Superior temporal gyrus (tissue), 1 donor: ENCODE results near the gene JARID2.
A peak's percentile ranks its signal among the peaks of the same experiment; 100 is the strongest.

ENCODE experiments used
- DNase-seq: peaks from one replicate; pipeline ENCODE4 v3.0.0-alpha.2; 2016; ENCODE audit errors: extremely low spot score

Gene JARID2

GRCh38 chr6:15264412-15264811, 18.5 kb downstream of the JARID2 start:
- DNase-seq, result no peak

GRCh38 chr6:15264902-15265761, 19.3 kb downstream of the JARID2 start:
- DNase-seq, result peak; percentile 92

- peak; percentile 57 for DNase-seq
These were observed 19.9 kb downstream of the JARID2 start for GRCh38 chr6:15265787-15266186.

GRCh38 chr6:15266423-15266996, 20.6 kb downstream of the JARID2 start:
- peak; percentile 57 for DNase-seq

DNA sequence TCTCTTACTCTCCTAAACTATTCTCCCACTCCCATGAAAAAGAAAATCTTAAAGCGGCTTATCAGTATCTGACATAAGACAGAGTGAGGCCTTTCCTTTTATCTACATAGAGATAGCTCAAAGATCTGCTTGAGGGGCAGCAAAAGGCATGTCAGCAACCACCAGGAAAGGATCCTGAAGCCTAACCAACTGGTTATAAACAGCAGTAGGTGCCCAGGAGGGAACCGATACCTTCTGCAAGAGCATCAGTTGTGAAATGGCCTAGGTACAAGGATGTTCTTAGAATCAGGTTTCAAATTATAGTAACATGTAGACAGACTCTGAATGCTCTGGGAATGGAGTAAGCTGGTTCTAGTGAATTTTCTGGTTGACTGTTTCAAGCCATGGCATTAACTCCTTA, 21.4 kb downstream of the JARID2 start:
- no peak for DNase-seq

GRCh38 chr6:15268137-15268908, 22.5 kb downstream of the JARID2 start:
- DNase-seq, result peak; percentile 80

DNA sequence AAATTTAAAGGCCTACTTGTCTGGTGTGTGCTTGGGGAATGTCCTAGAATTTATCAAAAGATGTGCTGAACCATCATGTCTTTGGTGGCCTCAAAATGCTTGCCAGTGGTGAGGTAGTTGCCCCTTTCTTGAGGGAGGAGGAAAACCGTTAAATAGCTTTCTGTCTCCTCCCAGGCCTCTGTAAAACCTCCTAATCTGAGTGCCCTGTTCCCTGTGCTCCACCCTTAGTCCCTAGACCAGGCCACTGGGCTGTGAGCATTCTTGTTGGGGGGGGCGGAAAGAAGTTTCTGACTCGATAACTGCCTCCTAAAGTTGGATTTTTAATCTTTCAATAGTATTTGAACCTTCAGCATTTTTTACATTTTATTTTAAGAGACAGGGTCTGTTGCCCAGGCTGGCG, 23.1 kb downstream of the JARID2 start:
- no peak for DNase-seq

GRCh38 chr6:15269619-15270018, 23.8 kb downstream of the JARID2 start:
- DNase-seq, result no peak

- no peak for DNase-seq
These were observed 24.5 kb downstream of the JARID2 start for GRCh38 chr6:15270402-15270801.

- no peak for DNase-seq
These were observed 26.7 kb downstream of the JARID2 start for GRCh38 chr6:15272562-15272961.

- DNase-seq, result no peak
These were observed 29.0 kb downstream of the JARID2 start for GRCh38 chr6:15274692-15275387.

GRCh38 chr6:15276036-15276985, 30.4 kb downstream of the JARID2 start:
- DNase-seq, result no peak

DNA sequence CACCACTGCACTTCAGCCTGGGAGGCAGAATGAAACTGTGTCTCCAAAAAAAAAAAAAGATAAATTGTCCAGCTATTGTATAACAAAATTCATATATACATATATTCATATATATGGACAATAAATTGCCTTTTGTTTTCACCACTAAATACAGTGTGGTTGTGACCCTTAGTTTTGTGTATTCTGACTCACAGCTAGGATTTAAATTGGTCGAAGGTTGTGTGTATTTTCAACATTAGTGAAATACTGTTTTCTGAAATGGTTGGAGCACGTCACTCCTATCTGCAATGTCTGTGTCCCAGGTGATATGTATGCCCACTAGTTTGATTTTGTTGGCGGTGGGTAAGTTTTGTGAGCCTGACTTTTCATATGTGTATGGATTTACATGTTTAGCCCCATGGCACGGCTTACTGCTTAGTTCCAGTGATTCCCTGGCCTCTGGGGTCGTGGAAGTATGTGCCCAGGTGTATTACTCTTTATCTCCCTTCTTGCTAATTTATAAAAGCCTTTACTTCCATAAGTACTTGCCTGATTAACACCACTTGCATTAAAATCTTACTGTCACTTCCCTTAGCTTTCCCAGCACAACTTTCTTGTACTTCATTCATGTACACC, 33.3 kb downstream of the JARID2 start:
- DNase-seq, result no peak

GRCh38 chr6:15280028-15280427, 34.2 kb downstream of the JARID2 start:
- no peak for DNase-seq

DNA sequence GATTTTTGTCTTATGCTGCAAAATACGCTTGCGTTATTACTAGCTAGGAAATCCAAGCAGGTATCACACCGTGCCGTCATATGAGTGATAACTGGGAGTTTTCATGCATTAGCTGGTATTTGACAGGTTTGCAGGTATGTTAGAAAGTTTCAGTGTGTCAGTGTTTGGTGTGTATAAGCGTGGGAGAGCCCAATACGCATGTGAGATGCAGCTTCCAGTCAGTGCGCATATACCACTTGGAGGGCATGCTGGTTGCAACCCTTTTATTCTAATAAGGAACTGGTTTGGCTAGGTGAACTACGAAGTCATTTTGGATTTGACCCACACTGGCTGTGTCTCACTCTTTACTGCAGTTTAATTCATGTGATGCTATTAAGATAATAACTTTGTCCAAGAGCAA, 35.1 kb downstream of the JARID2 start:
- no peak for DNase-seq

DNA sequence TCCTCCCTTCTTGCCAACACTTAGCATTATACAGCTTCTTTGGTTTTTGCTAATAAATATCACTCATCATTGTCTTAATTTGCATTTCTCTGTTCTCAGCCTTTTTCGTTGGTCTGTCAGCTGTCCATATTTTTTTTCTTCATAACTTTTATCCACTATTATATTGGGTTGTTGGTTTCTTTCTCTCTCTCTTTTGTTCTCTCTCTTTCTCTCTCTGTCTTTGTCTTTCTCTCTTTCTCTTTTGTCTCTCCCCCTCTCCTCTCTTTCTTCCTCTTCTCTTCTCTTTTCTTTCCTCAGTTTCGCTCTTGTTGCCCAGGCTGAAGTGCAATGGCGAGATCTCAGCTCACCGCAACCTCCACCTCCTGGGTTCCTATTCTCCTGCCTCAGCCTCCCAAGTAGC, 36.5 kb downstream of the JARID2 start:
- no peak for DNase-seq

- DNase-seq, result no peak
These were observed 38.1 kb downstream of the JARID2 start for GRCh38 chr6:15283986-15284361.

DNA sequence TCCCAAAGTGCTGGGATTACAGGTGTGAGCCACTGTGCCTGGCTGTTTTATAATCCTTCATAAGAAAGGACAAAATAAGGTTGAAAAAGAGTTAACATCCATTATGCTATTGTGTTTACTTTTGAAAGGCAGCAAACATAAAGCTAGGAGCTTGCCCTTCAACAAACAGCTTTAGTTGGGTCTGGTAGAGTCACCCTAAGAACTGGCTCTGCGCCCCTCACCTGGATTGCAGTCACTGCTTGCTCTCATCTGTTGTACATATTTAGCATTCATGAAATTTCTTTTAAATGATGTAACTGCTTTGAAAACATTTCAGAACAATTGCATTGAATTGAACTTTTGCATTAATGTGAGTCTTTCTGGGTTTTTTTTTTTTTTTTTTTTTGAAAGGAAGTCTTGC, 38.9 kb downstream of the JARID2 start:
- no peak for DNase-seq

GRCh38 chr6:15285682-15286294, 39.9 kb downstream of the JARID2 start:
- no peak for DNase-seq
